ENCODE results near the gene TTF2.
"Not testable (repeated sequence)": the region's sequence is repeated elsewhere in the genome, so short reads cannot be mapped to it uniquely, and the experiment has no call there.

TTF2 gene

GRCh38 chr1:117147856-117148588, 87.9 kb downstream of the TTF2 start:
- no peaks in the 10 kb centered on the region for H3K36me3 ChIP-seq (ENCODE audit: insufficient read depth, low read length)
- no peaks in the 10 kb centered on the region for H3K9me3 ChIP-seq (ENCODE audit: control insufficient read depth, insufficient read depth, low read length)
- peaks cover 16% of the 10 kb centered on the region for H3K4me1 ChIP-seq (ENCODE audit: insufficient read depth, low read length)
- H3K9ac ChIP-seq (ENCODE audit: low read depth, low read length): no peak overlapping the region

GRCh38 chr1:117150316-117150715, 90.2 kb downstream of the TTF2 start:
- Histone ChIP-seq H3K9ac (ENCODE audit: low read depth, low read length) (no peak overlapping the region), H3K9me3 (ENCODE audit: control insufficient read depth, insufficient read depth, low read length) (no peaks in the 10 kb centered on the region), H3K36me3 (ENCODE audit: insufficient read depth, low read length) (no peaks in the 10 kb centered on the region), H3K4me1 (ENCODE audit: insufficient read depth, low read length) (peaks cover 16% of the 10 kb centered on the region)

- H3K36me3 ChIP-seq (ENCODE audit: insufficient read depth, low read length); H3K9ac ChIP-seq (ENCODE audit: low read depth, low read length); H3K9me3 ChIP-seq (ENCODE audit: control insufficient read depth, insufficient read depth, low read length): not testable (repeated sequence)
- H3K4me1 ChIP-seq (ENCODE audit: insufficient read depth, low read length): peaks cover 14% of the 10 kb centered on the region
These were observed 91.2 kb downstream of the TTF2 start for GRCh38 chr1:117151305-117151704.

All from ES-I3 (cell line).